AG04449 (cell line): ENCODE measurements around the gene PRODH2.

Source experiments
- CTCF ChIA-PET: fragments of 350-600 bp; formaldehyde crosslinking; extraction: SDS; loops from one replicate; lab custom pipeline; 2021; ENCODE audit warnings: antibody characterized with exemption; lab: Yijun Ruan, JAX
- POLR2A ChIA-PET: fragments of 400-600, 350-600 bp; formaldehyde crosslinking; extraction: SDS; loops from one replicate; lab custom pipeline; 2020; ENCODE audit warnings: antibody characterized with exemption, inconsistent platforms; lab: Yijun Ruan, JAX
- DNase-seq: peaks from one replicate; pipeline ENCODE4 v3.0.0-alpha.2; 2010; ENCODE audit warnings: low read depth, low spot score
- H3K4me3 ChIP-seq: 2 replicates; pipeline ENCODE4 v1.5.1; 2011; ENCODE audit warnings: low read depth, mild to moderate bottlenecking, control low read depth, low read length
- TF ChIP-seq, protein P1 (sequence below): IDR thresholded peaks from one replicate; pipeline ENCODE4 v1.5.1; 2011; ENCODE audit warnings: mild to moderate bottlenecking, moderate library complexity, low read length, control low read depth, inconsistent platforms; ENCODE audit not compliant: insufficient read depth; ENCODE audit errors: missing control alignments

Gene PRODH2

GRCh38 chr19:35848919-35849505 is 36.4 kb upstream of the PRODH2 start:
- ChIA-PET CTCF (no interaction called here), POLR2A (no interaction called here)
- no peak overlapping the region for H3K4me3 ChIP-seq
- DNase-seq = no peak
- TF ChIP-seq, protein P1, sequence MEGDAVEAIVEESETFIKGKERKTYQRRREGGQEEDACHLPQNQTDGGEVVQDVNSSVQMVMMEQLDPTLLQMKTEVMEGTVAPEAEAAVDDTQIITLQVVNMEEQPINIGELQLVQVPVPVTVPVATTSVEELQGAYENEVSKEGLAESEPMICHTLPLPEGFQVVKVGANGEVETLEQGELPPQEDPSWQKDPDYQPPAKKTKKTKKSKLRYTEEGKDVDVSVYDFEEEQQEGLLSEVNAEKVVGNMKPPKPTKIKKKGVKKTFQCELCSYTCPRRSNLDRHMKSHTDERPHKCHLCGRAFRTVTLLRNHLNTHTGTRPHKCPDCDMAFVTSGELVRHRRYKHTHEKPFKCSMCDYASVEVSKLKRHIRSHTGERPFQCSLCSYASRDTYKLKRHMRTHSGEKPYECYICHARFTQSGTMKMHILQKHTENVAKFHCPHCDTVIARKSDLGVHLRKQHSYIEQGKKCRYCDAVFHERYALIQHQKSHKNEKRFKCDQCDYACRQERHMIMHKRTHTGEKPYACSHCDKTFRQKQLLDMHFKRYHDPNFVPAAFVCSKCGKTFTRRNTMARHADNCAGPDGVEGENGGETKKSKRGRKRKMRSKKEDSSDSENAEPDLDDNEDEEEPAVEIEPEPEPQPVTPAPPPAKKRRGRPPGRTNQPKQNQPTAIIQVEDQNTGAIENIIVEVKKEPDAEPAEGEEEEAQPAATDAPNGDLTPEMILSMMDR = no peak

- DNase-seq = no peak
- ChIA-PET POLR2A (no interaction called here), CTCF (no interaction called here)
- no peak overlapping the region for H3K4me3 ChIP-seq
- TF ChIP-seq, protein P1 = no peak
Measured at GRCh38 chr19:35848486-35848885, 35.8 kb upstream of the PRODH2 start.

GRCh38 chr19:35847911-35848310 is 35.3 kb upstream of the PRODH2 start:
- TF ChIP-seq, protein P1 = no peak
- ChIA-PET CTCF (no interaction called here), POLR2A (no interaction called here)
- no peak for DNase-seq
- no peak overlapping the region for H3K4me3 ChIP-seq

GRCh38 chr19:35846038-35846668 is 33.5 kb upstream of the PRODH2 start:
- POLR2A ChIA-PET = no interaction called here
- no peak overlapping the region for H3K4me3 ChIP-seq
- TF ChIP-seq, protein P1 = no peak
- no peak for DNase-seq
- CTCF ChIA-PET = no interaction called here

- H3K4me3 ChIP-seq = no peak overlapping the region
- no peak for DNase-seq
- ChIA-PET POLR2A (no interaction called here), CTCF (no interaction called here)
- TF ChIP-seq, protein P1 = no peak
Measured at GRCh38 chr19:35845215-35846037, 32.8 kb upstream of the PRODH2 start.
